Sigmoid colon (tissue), 7 donors: ENCODE measurements around the gene KATNAL1. TPM values are rescaled to one million over a fixed set of nuclear protein-coding genes. Genes with fewer than 3 reads are reported as not detected.

ENCODE experiments used
- DNase-seq: peaks from one replicate; pipeline ENCODE4 v3.0.0-alpha.2; 2019
- H3K27ac ChIP-seq, 4 donors: fragments of 200-600 bp; sonication (generic); one replicate each; pipeline ENCODE4 v1.5.1; 2016 to 2019; ENCODE audit warnings: mild to moderate bottlenecking in 1 of 4
- H3K27me3 ChIP-seq, 3 donors: fragments of 200-600 bp; sonication (generic); one replicate each; pipeline ENCODE4 v1.5.1; 2019; ENCODE audit warnings: mild to moderate bottlenecking in 1 of 3
- H3K36me3 ChIP-seq, 4 donors: fragments of 200-600 bp; sonication (generic); one replicate each; pipeline ENCODE4 v1.5.1; 2016 to 2019
- H3K4me1 ChIP-seq, 4 donors: fragments of 200-600 bp; sonication (generic); one replicate each; pipeline ENCODE4 v1.5.1; 2017 to 2019
- H3K4me3 ChIP-seq, 4 donors: fragments of 200-600 bp; sonication (generic); one replicate each; pipeline ENCODE4 v1.5.1; 2017 to 2019; ENCODE audit warnings: mild to moderate bottlenecking in 2 of 4, moderate library complexity in 1 of 4
- H3K9me3 ChIP-seq, 4 donors: fragments of 200-600 bp in 3 of 4; sonication (generic) in 3 of 4; one replicate each; pipeline versions ENCODE4 v1.5.1 to v1.6.1; 2013 to 2019
- CTCF ChIP-seq, 4 experiments: fragments of 450-650 bp in 3 of 4; fragments of 200-600 bp in 1 of 4; IDR thresholded peaks; one replicate each; pipeline ENCODE4 v1.5.1; 2016 to 2019; ENCODE audit warnings: antibody characterized with exemption in 4 of 4, mild to moderate bottlenecking in 3 of 4, moderate library complexity in 2 of 4
- EP300 ChIP-seq, 4 donors: sonication (generic); formaldehyde crosslinking; IDR thresholded peaks; one replicate each; pipeline ENCODE4 v1.6.1; 2017; ENCODE audit warnings: antibody characterized with exemption in 4 of 4
- POLR2A ChIP-seq, 2 donors: fragments of 450-650 bp; IDR thresholded peaks; one replicate each; pipeline ENCODE4 v1.6.1; 2016; ENCODE audit warnings: antibody characterized with exemption in 2 of 2, mild to moderate bottlenecking in 2 of 2, moderate library complexity in 2 of 2
- POLR2AphosphoS5 ChIP-seq, 4 donors: sonication (generic); formaldehyde crosslinking; IDR thresholded peaks; one replicate each; pipeline ENCODE4 v1.6.1; 2017; ENCODE audit warnings: antibody characterized with exemption in 4 of 4
- WGBS, 2 donors: extraction: QIAGEN DNeasy Blood & Tissue Kit; methylation state at CpG; one replicate each; pipeline ENCODE4 v1.1.7; 2013; 5-methylcytosine and 5-hydroxymethylcytosine counted together
- intact Hi-C: fragments of 100-400 bp; cut with DNase I; formaldehyde crosslinking; loops from one replicate; pipeline ENCODE4 v1.15.1; 2023
- polyA plus RNA-seq, 3 donors: library from polyadenylated mRNA; stranded (reverse); fragments of 200-250 nt; gene quantifications; one replicate each; pipeline ENCODE4 v1.2.3, GENCODE V29; 2013
- total RNA-seq, 4 donors: library from RNA; depleted of rRNA; stranded (reverse); fragments of >200 nt; gene quantifications; one replicate each; pipeline ENCODE4 v1.1.0, GENCODE V29; 2016
- donor health status: healthy with polysubstance abuse.
- donor health status: Bipolar disorder and iron deficiency.
- donor health status: healthy.

KATNAL1 gene
- total and polyA plus RNA-seq, 7 donors = 0.92 to 51.2 (median 31.9) TPM

- no peaks in the 10 kb centered on the region for H3K36me3 ChIP-seq
- intact Hi-C loops = no loop called here
- no peak for TF ChIP-seq CTCF (IDR thresholded peaks at IDR 0.05)
- no peak for TF ChIP-seq POLR2A (IDR thresholded peaks at IDR 0.05)
- TF ChIP-seq EP300 (IDR thresholded peaks at IDR 0.05) = no peak
- no peak for TF ChIP-seq POLR2AphosphoS5 (IDR thresholded peaks at IDR 0.05)
- no peak overlapping the region for H3K4me3 ChIP-seq
- no peaks in the 10 kb centered on the region for H3K27me3 ChIP-seq
- peak overlapping the region in 1 of 4 donors; percentile 31 for H3K27ac ChIP-seq
- WGBS, 2 donors = 75 to 83% methylated on average over 2 of the region's 2 CpGs
- H3K9me3 ChIP-seq = no peaks in the 10 kb centered on the region
- DNase-seq = no peak
- H3K4me1 ChIP-seq = peaks cover 0 to 32% (median 19%) of the 10 kb centered on the region in 4 donors
These were observed 21.7 kb upstream of the KATNAL1 start for GRCh38 chr13:30329009-30329585.

DNA sequence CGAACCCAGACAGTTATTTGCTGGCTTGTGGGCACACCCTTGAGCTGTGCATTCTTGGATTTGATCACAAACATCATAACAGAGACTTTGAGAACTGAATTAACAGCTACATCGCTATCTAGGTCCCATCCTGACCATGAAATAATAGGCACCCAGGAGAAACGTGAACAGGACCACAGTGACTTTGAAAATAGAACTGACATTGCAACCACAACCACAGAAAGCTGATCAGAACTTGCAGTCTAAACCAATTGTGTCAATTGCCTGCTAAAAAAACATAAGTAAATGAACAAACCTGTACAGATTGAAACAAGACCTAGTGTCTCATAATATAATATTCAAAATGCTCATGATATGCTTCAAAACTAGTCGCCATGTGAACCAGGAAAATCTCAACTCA lies 18.3 kb upstream of the KATNAL1 start:
- TF ChIP-seq POLR2AphosphoS5 (IDR thresholded peaks at IDR 0.05) = no peak
- no peak for TF ChIP-seq POLR2A (IDR thresholded peaks at IDR 0.05)
- no peak for TF ChIP-seq CTCF (IDR thresholded peaks at IDR 0.05)
- TF ChIP-seq EP300 (IDR thresholded peaks at IDR 0.05) = no peak
- no peak overlapping the region for H3K27ac ChIP-seq
- no peaks in the 10 kb centered on the region for H3K36me3 ChIP-seq
- 76 to 79% methylated on average over 4 of the region's 4 CpGs for WGBS, 2 donors
- intact Hi-C loops = no loop called here
- peaks cover 0 to 8% (median 0%) of the 10 kb centered on the region in 4 donors for H3K4me1 ChIP-seq
- no peaks in the 10 kb centered on the region for H3K27me3 ChIP-seq
- H3K4me3 ChIP-seq = no peak overlapping the region
- no peaks in the 10 kb centered on the region for H3K9me3 ChIP-seq
- no peak for DNase-seq

- no peak for DNase-seq
- Histone ChIP-seq H3K27ac (no peak overlapping the region), H3K27me3 (no peaks in the 10 kb centered on the region), H3K36me3 (no peaks in the 10 kb centered on the region), H3K4me1 (peaks cover 0 to 23% (median 13%) of the 10 kb centered on the region in 4 donors), H3K4me3 (no peak overlapping the region), H3K9me3 (no peaks in the 10 kb centered on the region)
- WGBS, 2 donors = 87 to 96% methylated on average over 2 of the region's 2 CpGs
- intact Hi-C loops = no loop called here
- no peak for TF ChIP-seq POLR2AphosphoS5 (IDR thresholded peaks at IDR 0.05)
- no peak for TF ChIP-seq EP300 (IDR thresholded peaks at IDR 0.05)
- no peak for TF ChIP-seq CTCF (IDR thresholded peaks at IDR 0.05)
- no peak for TF ChIP-seq POLR2A (IDR thresholded peaks at IDR 0.05)
These were observed 16.2 kb upstream of the KATNAL1 start for GRCh38 chr13:30323524-30323923.

DNA sequence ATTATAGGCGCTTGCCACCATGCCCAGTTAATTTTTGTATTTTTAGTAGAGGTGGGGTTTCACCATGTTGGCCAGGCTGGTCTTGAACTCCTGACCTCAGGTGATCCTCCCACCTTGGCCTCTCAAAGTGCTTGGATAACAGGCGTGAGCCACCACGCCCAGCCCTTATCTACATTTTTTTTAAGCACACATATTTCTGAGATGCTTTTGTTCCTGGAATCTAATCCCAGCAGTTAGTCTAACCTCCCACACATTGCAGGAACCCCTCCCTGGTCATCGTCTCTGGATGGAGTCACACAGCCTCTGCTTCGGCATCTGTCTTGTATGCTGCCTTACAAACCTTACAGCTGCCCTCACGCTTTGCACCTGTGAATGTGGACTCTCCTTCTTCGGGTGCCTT lies 15.1 kb upstream of the KATNAL1 start:
- no peak overlapping the region for H3K4me3 ChIP-seq
- 66 to 85% methylated on average over 7 of the region's 7 CpGs for whole genome bisulfite sequencing, 2 donors
- intact Hi-C loops = no loop called here
- H3K36me3 ChIP-seq = no peaks in the 10 kb centered on the region
- H3K27ac ChIP-seq = no peak overlapping the region
- peaks cover 0 to 33% (median 17%) of the 10 kb centered on the region in 4 donors for H3K4me1 ChIP-seq
- no peaks in the 10 kb centered on the region for H3K27me3 ChIP-seq
- no peak for DNase-seq
- H3K9me3 ChIP-seq = no peaks in the 10 kb centered on the region
- no peak for TF ChIP-seq POLR2A (IDR thresholded peaks at IDR 0.05)
- no peak for TF ChIP-seq POLR2AphosphoS5 (IDR thresholded peaks at IDR 0.05)
- TF ChIP-seq EP300 (IDR thresholded peaks at IDR 0.05) = no peak
- TF ChIP-seq CTCF (IDR thresholded peaks at IDR 0.05) = no peak

GRCh38 chr13:30321256-30321655 lies 13.9 kb upstream of the KATNAL1 start:
- H3K36me3 ChIP-seq = no peaks in the 10 kb centered on the region
- no peak for DNase-seq
- intact Hi-C loops = no loop called here
- WGBS, 2 donors = 94 to 97% methylated on average over 3 of the region's 3 CpGs
- no peak overlapping the region for H3K27ac ChIP-seq
- no peak overlapping the region for H3K4me3 ChIP-seq
- H3K27me3 ChIP-seq = no peaks in the 10 kb centered on the region
- TF ChIP-seq POLR2AphosphoS5 (IDR thresholded peaks at IDR 0.05) (no peak), CTCF (IDR thresholded peaks at IDR 0.05) (no peak), POLR2A (IDR thresholded peaks at IDR 0.05) (no peak), EP300 (IDR thresholded peaks at IDR 0.05) (no peak)
- peaks cover 0 to 44% (median 23%) of the 10 kb centered on the region in 4 donors for H3K4me1 ChIP-seq
- H3K9me3 ChIP-seq = no peaks in the 10 kb centered on the region
